ENCODE measurements around the gene AFF1. TPM values are rescaled to one million over a fixed set of nuclear protein-coding genes. Genes with fewer than 3 reads are reported as not detected.
A peak's percentile ranks its signal among the peaks of the same experiment; 100 is the strongest.

The AFF1 gene
- total RNA-seq, 1 experiment from 2014 or later: 22.6 TPM

- DNase-seq (ENCODE audit: low spot score): no peak
Observed at GRCh38 chr4:86918539-86919072, 16.2 kb upstream of the AFF1 start.

- DNase-seq (ENCODE audit: low spot score): no peak
Observed at GRCh38 chr4:86919561-86920223, 15.1 kb upstream of the AFF1 start.

- DNase-seq (ENCODE audit: low spot score): no peak
Observed at GRCh38 chr4:86921608-86922252, 13.1 kb upstream of the AFF1 start.

- no peak for DNase-seq (ENCODE audit: low spot score)
Observed at GRCh38 chr4:86924811-86925210, 10.0 kb upstream of the AFF1 start.

GRCh38 chr4:86926435-86927086 is 8.2 kb upstream of the AFF1 start:
- DNase-seq (ENCODE audit: low spot score): no peak

- DNase-seq (ENCODE audit: low spot score): no peak
Observed at GRCh38 chr4:86927843-86928395, 6.9 kb upstream of the AFF1 start.

GRCh38 chr4:86928400-86929255 is 6.2 kb upstream of the AFF1 start:
- DNase-seq (ENCODE audit: low spot score): no peak

- peak; percentile 59 for DNase-seq (ENCODE audit: low spot score)
Observed at GRCh38 chr4:86934147-86934770, 552 bp upstream of the AFF1 start.

GRCh38 chr4:86935566-86935852 is 698 bp downstream of the AFF1 start:
- peak; percentile 61 for DNase-seq (ENCODE audit: low spot score)

- DNase-seq (ENCODE audit: low spot score): peak; percentile 88
Observed at GRCh38 chr4:86935853-86936733, 1.3 kb downstream of the AFF1 start.

- peak; percentile 35 for DNase-seq (ENCODE audit: low spot score)
Observed at GRCh38 chr4:86938771-86939520, 4.1 kb downstream of the AFF1 start.

GRCh38 chr4:86939729-86940575 is 5.1 kb downstream of the AFF1 start:
- DNase-seq (ENCODE audit: low spot score): no peak

- DNase-seq (ENCODE audit: low spot score): no peak
Observed at GRCh38 chr4:86940920-86941460, 6.2 kb downstream of the AFF1 start.

GRCh38 chr4:86942185-86942666 is 7.4 kb downstream of the AFF1 start:
- peak; percentile 71 for DNase-seq (ENCODE audit: low spot score)

GRCh38 chr4:86944964-86945781 is 10.4 kb downstream of the AFF1 start:
- DNase-seq (ENCODE audit: low spot score): no peak

- no peak for DNase-seq (ENCODE audit: low spot score)
Observed at GRCh38 chr4:86946868-86947500, 12.2 kb downstream of the AFF1 start.
